ENCODE results near the gene TMEM115. TPM values are rescaled to one million over a fixed set of nuclear protein-coding genes. Genes with fewer than 3 reads are reported as not detected.

The TMEM115 gene
- total and polyA plus RNA-seq, 2 of the 13 experiments (the other 11 are each of a cell fraction or from before 2014, with no cell fraction given) = 22.1 to 30.7 TPM

- TF ChIP-seq MEIS1 (CRISPR knock-in tag; IDR thresholded peaks at IDR 0.05; ENCODE audit: borderline replicate concordance) = peak; percentile 17; the same call in 1 of the 2 replicates
- TF ChIP-seq ZNF124 (CRISPR knock-in tag; IDR thresholded peaks at IDR 0.05) = 0 out of 2 replicates have a peak, but pooled peaks have one; percentile 26
- TF ChIP-seq ARID2 (CRISPR knock-in tag; IDR thresholded peaks at IDR 0.05; ENCODE audit: borderline replicate concordance) = no peak
- no peak for TF ChIP-seq CBFB (CRISPR knock-in tag; IDR thresholded peaks at IDR 0.05)
- no peak; the same call in 1 of the 2 replicates for TF ChIP-seq ZNF337 (CRISPR knock-in tag; IDR thresholded peaks at IDR 0.05; ENCODE audit: borderline replicate concordance, low read depth)
- TF ChIP-seq TARDBP (CRISPR knock-in tag; IDR thresholded peaks at IDR 0.05) = no peak; the same call in 1 of the 2 replicates
- 0 out of 2 replicates have a peak, but pooled peaks have one; percentile 71 for TF ChIP-seq SAFB2 (CRISPR knock-in tag; IDR thresholded peaks at IDR 0.05; ENCODE audit: borderline replicate concordance, low read depth)
- TF ChIP-seq GLMP (CRISPR knock-in tag; IDR thresholded peaks at IDR 0.05; ENCODE audit: borderline replicate concordance) = no peak
- TF ChIP-seq RAD51 (IDR thresholded peaks at IDR 0.05; ENCODE audit: borderline replicate concordance) = no peak
- TF ChIP-seq ZNF264 (CRISPR knock-in tag; IDR thresholded peaks at IDR 0.05) = no peak
- TF ChIP-seq PHF8 (CRISPR knock-in tag; IDR thresholded peaks at IDR 0.05) = peak; percentile 48
- TF ChIP-seq PLSCR1 (CRISPR knock-in tag; IDR thresholded peaks at IDR 0.05; ENCODE audit: borderline replicate concordance) = no peak
- no peak for TF ChIP-seq ZMAT3 (CRISPR knock-in tag; conservative IDR thresholded peaks at IDR 0.05)
- 0 out of 2 replicates have a peak, but pooled peaks have one; percentile 60 for TF ChIP-seq ZNF275 (CRISPR knock-in tag; IDR thresholded peaks at IDR 0.05; ENCODE audit: borderline replicate concordance)
- TF ChIP-seq ZNF343 (CRISPR knock-in tag; IDR thresholded peaks at IDR 0.05) = 0 out of 2 replicates have a peak, but pooled peaks have one; percentile 60
- no peak for TF ChIP-seq AHR (CRISPR knock-in tag; IDR thresholded peaks at IDR 0.05)
- no peak for TF ChIP-seq ZIK1 (CRISPR knock-in tag; IDR thresholded peaks at IDR 0.05; ENCODE audit: borderline replicate concordance, low read depth)
- peak; percentile 77 for TF ChIP-seq ZHX1 (CRISPR knock-in tag; IDR thresholded peaks at IDR 0.05; ENCODE audit: low read depth)
- no peak for TF ChIP-seq ZBTB3 (CRISPR knock-in tag; IDR thresholded peaks at IDR 0.05; ENCODE audit: borderline replicate concordance, low read depth)
- no peak for TF ChIP-seq ZFP90 (CRISPR knock-in tag; IDR thresholded peaks at IDR 0.05; ENCODE audit: borderline replicate concordance)
- TF ChIP-seq ZNF251 (CRISPR knock-in tag; IDR thresholded peaks at IDR 0.05) = no peak
- peak; percentile 61; the same call in 1 of the 2 replicates for TF ChIP-seq ZBTB7A (CRISPR knock-in tag; IDR thresholded peaks at IDR 0.05)
- no peak for TF ChIP-seq TGIF2 (CRISPR knock-in tag; IDR thresholded peaks at IDR 0.05)
- TF ChIP-seq ATF1 (CRISPR knock-in tag; IDR thresholded peaks at IDR 0.05) = no peak
These were observed 37.8 kb downstream of the TMEM115 start (continued) for GRCh38 chr3:50321336-50322114.

Data from HepG2 (cell line).